ENCODE data around the gene ADGRA1. TPM values are rescaled to one million over a fixed set of nuclear protein-coding genes. Genes with fewer than 3 reads are reported as not detected.
A peak's percentile ranks its signal among the peaks of the same experiment; 100 is the strongest.

Gene ADGRA1
- total RNA-seq, 4 donors from 2014 or later: 0.07 to 1.0 TPM; not detected in 2

DNA sequence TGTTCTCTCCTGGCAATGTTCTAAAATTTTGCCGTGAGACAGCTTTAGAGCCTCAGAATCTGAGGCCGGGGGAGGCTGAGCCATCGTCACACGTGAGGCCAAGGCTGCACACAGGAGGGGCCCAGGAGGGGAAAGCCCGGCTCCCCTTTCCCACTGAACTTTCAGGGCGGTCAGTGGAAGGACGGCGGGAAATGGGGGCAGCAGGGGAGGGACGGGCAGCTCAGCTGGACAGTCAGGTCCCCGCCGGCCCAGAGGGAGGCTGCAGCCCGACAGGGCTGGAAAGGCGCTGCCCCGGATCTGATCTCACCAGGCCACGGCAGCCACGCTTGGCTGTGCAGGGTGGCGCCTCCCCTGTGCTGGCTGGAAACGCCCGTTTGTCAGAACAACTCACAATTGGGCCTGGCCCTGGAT is 43.3 kb upstream of the ADGRA1 start:
- H3K4me1 ChIP-seq: no peaks in the 10 kb centered on the region
- H3K27ac ChIP-seq: peak overlapping the region in 1 of 2 donors; percentile 29
- peak in 1 of 2 donors; percentile 31 for DNase-seq
- no peaks in the 10 kb centered on the region for H3K27me3 ChIP-seq
- TF ChIP-seq POLR2A (IDR thresholded peaks at IDR 0.05): no peak
- TF ChIP-seq, protein P1, sequence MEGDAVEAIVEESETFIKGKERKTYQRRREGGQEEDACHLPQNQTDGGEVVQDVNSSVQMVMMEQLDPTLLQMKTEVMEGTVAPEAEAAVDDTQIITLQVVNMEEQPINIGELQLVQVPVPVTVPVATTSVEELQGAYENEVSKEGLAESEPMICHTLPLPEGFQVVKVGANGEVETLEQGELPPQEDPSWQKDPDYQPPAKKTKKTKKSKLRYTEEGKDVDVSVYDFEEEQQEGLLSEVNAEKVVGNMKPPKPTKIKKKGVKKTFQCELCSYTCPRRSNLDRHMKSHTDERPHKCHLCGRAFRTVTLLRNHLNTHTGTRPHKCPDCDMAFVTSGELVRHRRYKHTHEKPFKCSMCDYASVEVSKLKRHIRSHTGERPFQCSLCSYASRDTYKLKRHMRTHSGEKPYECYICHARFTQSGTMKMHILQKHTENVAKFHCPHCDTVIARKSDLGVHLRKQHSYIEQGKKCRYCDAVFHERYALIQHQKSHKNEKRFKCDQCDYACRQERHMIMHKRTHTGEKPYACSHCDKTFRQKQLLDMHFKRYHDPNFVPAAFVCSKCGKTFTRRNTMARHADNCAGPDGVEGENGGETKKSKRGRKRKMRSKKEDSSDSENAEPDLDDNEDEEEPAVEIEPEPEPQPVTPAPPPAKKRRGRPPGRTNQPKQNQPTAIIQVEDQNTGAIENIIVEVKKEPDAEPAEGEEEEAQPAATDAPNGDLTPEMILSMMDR (IDR thresholded peaks at IDR 0.05): no peak
- intact Hi-C loops (cut with DNase I; ENCODE audit: low total_unique reads): no loop called here
- H3K36me3 ChIP-seq: no peaks in the 10 kb centered on the region
- no peaks in the 10 kb centered on the region for H3K9me3 ChIP-seq
- no peak overlapping the region for H3K4me3 ChIP-seq

DNA sequence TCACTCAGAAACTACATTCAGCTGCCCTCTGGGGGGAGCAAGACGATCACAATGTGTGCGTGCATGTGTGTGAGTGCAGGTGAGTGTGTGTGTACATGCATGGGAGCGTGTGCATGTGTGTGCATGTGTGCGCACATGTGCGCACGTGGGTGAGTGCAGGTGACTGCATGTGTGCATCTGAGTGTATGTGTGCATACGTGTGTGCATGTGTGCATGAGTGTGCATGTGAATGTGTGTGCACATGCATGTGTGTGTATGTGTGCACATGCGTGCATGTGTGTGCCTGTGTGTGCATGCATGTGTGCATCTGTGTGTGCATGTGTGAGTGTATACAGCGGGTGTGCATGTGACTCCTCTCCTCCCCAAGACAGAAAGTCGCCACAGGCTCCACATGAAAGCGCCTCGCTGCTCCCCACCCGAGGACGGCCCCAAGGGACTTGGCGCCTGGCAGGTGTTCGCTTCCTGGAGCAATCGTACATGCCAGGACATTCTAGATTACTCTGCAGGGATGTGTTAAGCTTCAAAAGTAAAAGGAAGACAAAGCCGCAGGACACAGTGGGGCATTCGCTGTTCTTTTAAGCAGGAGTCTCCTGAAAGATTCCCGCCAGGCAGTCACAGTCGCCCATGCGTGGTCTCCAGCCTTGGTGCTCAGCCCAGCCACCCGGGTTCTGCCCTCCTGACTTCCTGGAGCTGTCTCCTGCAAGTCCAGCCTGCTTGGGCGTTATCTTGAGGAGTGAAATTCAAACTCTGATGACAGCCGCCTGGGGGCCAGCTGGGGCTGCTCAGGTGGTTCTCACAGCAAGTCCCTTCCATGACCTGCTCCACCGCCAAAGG is 42.0 kb upstream of the ADGRA1 start:
- intact Hi-C loops (cut with DNase I; ENCODE audit: low total_unique reads): no loop called here
- Histone ChIP-seq H3K9me3 (no peaks in the 10 kb centered on the region), H3K27ac (no peak overlapping the region), H3K36me3 (no peaks in the 10 kb centered on the region), H3K27me3 (no peaks in the 10 kb centered on the region), H3K4me1 (no peaks in the 10 kb centered on the region), H3K4me3 (no peak overlapping the region)
- no peak for DNase-seq
- TF ChIP-seq, protein P1 (IDR thresholded peaks at IDR 0.05): no peak
- no peak for TF ChIP-seq POLR2A (IDR thresholded peaks at IDR 0.05)

DNA sequence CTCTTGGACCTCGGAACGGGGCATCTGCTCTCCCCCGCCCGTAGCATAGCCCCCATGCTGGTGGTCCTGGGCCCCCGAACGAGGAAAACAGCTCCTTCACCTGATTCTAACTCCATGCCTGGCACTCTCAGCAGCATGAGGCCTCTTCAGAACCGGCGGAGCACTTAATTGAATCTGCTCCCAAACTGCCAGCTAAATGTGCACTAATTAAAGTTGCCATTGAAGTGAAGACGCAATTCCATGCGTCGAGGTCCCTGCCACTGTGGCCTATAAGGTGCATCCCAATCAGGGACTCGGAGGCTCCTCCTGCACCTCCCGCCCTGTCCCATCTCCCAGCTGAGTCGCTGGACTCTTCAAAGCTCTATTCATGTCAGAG is 41.3 kb upstream of the ADGRA1 start:
- intact Hi-C loops (cut with DNase I; ENCODE audit: low total_unique reads): no loop called here
- TF ChIP-seq, protein P1 (IDR thresholded peaks at IDR 0.05): no peak
- TF ChIP-seq POLR2A (IDR thresholded peaks at IDR 0.05): no peak
- Histone ChIP-seq H3K27ac (no peak overlapping the region), H3K27me3 (no peaks in the 10 kb centered on the region), H3K4me1 (no peaks in the 10 kb centered on the region), H3K9me3 (no peaks in the 10 kb centered on the region), H3K36me3 (no peaks in the 10 kb centered on the region), H3K4me3 (no peak overlapping the region)
- DNase-seq: no peak

DNA sequence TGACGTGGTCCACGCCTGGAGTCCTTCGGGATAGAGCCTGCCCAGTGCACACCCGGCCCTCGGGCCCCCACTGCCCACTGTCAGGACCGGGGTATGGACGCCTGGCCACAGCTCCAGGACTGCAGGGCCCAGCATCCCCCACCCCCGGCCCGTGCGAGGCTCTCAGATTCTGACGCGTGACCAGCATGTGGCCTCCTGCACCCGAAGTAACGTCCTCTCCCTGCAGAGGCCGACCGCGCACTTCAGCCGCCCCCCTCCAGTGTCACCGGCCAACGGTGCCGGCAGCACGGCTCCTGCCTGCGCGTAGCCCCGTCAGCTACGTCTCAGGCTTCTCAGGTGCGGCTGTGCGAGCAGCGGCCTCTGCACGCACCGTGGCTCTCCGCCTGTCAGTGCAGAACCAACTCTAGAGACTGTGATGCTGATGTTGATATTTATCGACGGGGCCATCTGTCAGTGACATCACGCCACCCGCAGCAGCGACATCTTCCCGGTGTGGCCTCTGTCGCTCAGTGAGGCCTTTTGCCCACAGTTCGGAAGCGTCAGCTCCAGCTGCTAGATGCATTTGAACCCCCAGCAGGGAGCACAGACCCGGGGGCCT is 40.1 kb upstream of the ADGRA1 start:
- no peaks in the 10 kb centered on the region for H3K9me3 ChIP-seq
- intact Hi-C loops (cut with DNase I; ENCODE audit: low total_unique reads): no loop called here

DNA sequence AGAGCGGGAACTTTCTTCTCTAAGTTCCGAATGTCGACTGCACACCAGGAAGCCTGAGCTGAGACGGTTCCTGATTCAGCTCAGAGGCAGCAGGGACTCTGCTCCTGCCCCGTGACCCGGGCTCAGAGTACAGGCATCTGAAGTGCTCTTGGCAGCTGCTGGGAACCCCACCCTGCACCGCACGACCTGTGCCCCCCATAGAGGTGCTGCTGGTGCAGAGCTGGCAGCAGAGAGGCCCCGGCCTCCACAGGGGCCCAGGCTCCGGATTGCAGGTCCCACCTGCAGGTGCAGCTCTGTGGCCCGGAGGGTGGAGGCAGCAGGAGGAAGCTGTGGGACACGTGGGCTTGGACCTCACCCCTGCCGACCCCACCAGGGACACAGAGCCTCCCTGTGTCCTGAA is 39.5 kb upstream of the ADGRA1 start:
- no peak for DNase-seq
- no peaks in the 10 kb centered on the region for H3K36me3 ChIP-seq
- H3K27me3 ChIP-seq: no peaks in the 10 kb centered on the region
- intact Hi-C loops (cut with DNase I; ENCODE audit: low total_unique reads): no loop called here
- no peak overlapping the region for H3K27ac ChIP-seq
- H3K4me3 ChIP-seq: no peak overlapping the region
- H3K4me1 ChIP-seq: no peaks in the 10 kb centered on the region
- TF ChIP-seq, protein P1 (IDR thresholded peaks at IDR 0.05): no peak
- no peak for TF ChIP-seq POLR2A (IDR thresholded peaks at IDR 0.05)
- H3K9me3 ChIP-seq: no peaks in the 10 kb centered on the region

More for the DNA sequence above, 40.1 kb upstream of the ADGRA1 start:
- Histone ChIP-seq H3K36me3 (no peaks in the 10 kb centered on the region), H3K27me3 (no peaks in the 10 kb centered on the region), H3K4me3 (no peak overlapping the region), H3K4me1 (no peaks in the 10 kb centered on the region), H3K27ac (no peak overlapping the region)
- no peak for DNase-seq
- TF ChIP-seq, protein P1 (IDR thresholded peaks at IDR 0.05): no peak
- no peak for TF ChIP-seq POLR2A (IDR thresholded peaks at IDR 0.05)
